Activated T-helper 17 cell treated with anti-CD3 and anti-CD28 coated beads, Interleukin-2, amount 50 U/mL, for 72 hours (primary cell): ENCODE measurements around the gene SOX4. TPM values are rescaled to one million over a fixed set of nuclear protein-coding genes. Genes with fewer than 3 reads are reported as not detected.

Experiments used
- ATAC-seq: fragments of 150-1000 bp; cut with Tn5 transposase; replicated peaks from 2 replicates; pipeline ENCODE4 v1.10.0; 2021; ENCODE audit warnings: mild to moderate bottlenecking, moderate library complexity
- H3K27ac Mint-ChIP-seq: one replicate; pipeline ENCODE4 v1.8.0; 2022; ENCODE audit warnings: mixed read lengths
- H3K27me3 Mint-ChIP-seq: one replicate; pipeline ENCODE4 v1.8.0; 2022; ENCODE audit warnings: mixed read lengths
- H3K36me3 Mint-ChIP-seq: one replicate; pipeline ENCODE4 v1.8.0; 2022; ENCODE audit warnings: low read depth, mild to moderate bottlenecking, mixed read lengths
- H3K4me1 Mint-ChIP-seq: one replicate; pipeline ENCODE4 v1.8.0; 2022; ENCODE audit warnings: mixed read lengths
- H3K4me3 Mint-ChIP-seq: one replicate; pipeline ENCODE4 v1.8.0; 2022; ENCODE audit warnings: mild to moderate bottlenecking, mixed read lengths
- H3K9me3 Mint-ChIP-seq: one replicate; pipeline ENCODE4 v1.8.0; 2022; ENCODE audit warnings: mixed read lengths
- total RNA-seq, 2 donors: library from RNA; stranded (reverse); gene quantifications; one replicate each; pipeline ENCODE4 v1.2.3, GENCODE V29; 2022

The SOX4 gene
- total RNA-seq, 2 donors from 2014 or later = 0.71 to 1.5 TPM

DNA sequence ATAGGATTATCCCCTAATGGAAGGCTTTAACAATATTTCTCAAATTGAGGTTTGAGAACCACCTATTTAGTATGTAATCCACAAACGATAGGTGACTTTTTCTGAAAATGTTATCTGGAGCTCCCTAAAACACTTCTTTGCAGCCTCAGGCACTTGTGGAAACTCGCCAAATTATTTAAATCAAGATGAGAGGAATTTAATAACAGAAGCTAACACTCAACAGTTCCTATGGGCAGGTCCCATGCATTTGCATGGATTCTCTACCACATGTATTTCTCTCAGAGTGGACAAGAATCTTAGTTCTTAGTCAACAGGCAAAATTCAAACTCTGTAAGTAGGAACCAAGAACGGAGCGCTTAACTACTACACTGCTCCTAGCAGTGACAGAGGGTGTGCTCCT, 20.7 kb downstream of the SOX4 start:
- Mint-ChIP-seq H3K4me1 (no peaks in the 10 kb centered on the region), H3K36me3 (no peaks in the 10 kb centered on the region), H3K27me3 (peaks cover 4% of the 10 kb centered on the region), H3K9me3 (no peaks in the 10 kb centered on the region), H3K27ac (no peak overlapping the region), H3K4me3 (no peak overlapping the region)
- ATAC-seq = no peak

DNA sequence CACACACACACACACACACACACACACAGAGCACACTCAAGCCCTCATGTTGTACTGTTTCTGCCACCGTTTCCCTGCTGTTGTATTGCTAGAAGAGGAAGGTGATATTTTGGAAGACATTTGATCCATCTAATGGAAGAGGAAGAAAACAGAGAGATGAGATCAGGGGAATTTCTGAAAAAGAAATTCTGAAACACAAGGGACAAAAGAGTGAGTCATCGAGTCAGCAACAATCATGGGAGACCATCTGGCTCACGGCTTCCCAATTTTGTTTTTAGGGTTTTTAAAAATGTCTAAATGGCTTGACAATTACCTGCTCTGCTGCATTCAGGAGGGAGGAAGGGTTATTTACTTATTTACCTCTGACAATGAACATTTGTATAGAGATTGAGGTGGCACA, 22.0 kb downstream of the SOX4 start:
- H3K27ac Mint-ChIP-seq = no peak overlapping the region
- H3K4me1 Mint-ChIP-seq = no peaks in the 10 kb centered on the region
- H3K36me3 Mint-ChIP-seq = no peaks in the 10 kb centered on the region
- no peak for ATAC-seq
- peaks cover 4% of the 10 kb centered on the region for H3K27me3 Mint-ChIP-seq
- no peaks in the 10 kb centered on the region for H3K9me3 Mint-ChIP-seq
- no peak overlapping the region for H3K4me3 Mint-ChIP-seq

DNA sequence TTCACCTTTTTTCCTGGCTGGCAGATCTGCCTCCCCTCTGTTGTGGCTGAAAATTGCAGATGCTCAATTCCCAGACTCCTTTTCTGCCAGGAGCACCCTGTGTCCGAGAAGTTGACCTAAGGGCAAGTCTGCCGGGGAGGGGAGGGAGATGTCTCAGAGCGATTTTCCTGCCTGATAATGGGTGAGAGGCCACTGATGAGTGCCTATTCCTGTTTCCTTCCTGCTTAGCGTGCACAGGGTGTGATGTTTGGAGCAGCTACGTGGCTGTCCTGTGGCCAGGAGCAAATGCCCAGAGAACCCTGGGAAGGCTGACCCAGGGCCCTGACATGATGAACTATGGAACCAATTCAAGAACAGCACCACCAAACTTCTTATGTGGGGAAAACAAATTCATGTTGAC, 22.5 kb downstream of the SOX4 start:
- Mint-ChIP-seq H3K36me3 (no peaks in the 10 kb centered on the region), H3K4me3 (no peak overlapping the region), H3K9me3 (no peaks in the 10 kb centered on the region), H3K27ac (no peak overlapping the region), H3K27me3 (peaks cover 4% of the 10 kb centered on the region), H3K4me1 (no peaks in the 10 kb centered on the region)
- no peak for ATAC-seq

DNA sequence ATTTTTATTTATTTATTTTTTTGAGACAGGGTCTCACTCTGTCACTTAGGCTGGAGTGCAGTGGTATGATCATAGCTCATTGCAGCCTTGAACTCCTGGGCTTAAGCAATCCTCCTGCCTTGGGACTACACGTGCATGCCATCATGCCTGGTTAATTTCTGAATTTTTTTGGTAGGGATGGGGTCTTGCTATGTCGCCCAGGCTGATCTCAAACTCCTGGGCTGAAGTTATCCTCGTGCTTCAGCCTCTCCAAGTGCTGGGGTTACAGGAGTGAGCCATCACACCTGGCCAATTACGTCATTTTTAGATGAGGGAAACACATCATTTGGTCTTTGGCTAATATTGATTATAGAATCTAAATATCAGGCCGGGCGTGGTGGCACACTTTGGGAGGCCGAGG, 32.1 kb downstream of the SOX4 start:
- Mint-ChIP-seq H3K4me3 (no peak overlapping the region), H3K27me3 (peaks cover 5% of the 10 kb centered on the region), H3K27ac (no peak overlapping the region), H3K9me3 (no peaks in the 10 kb centered on the region), H3K4me1 (no peaks in the 10 kb centered on the region), H3K36me3 (no peaks in the 10 kb centered on the region)
- ATAC-seq = no peak

DNA sequence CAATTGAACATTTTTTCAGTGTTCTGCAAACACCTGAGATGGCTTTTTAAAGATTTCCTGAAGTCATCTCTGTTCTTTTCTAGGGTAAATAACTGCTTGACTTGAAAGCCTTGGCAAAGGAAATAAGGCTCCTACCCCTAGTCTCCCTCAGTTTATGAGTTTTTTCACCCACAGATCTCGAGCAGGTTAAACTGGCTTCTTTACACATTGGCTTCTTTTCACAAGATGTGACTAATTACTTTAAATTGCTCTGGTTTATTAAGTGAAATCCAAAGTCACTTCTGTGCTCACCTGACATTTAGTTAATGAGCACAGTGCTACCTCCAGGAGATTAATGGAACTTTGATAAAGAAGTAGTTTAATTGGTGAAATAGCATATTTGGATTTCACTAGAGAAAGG, 33.2 kb downstream of the SOX4 start:
- Mint-ChIP-seq H3K4me1 (no peaks in the 10 kb centered on the region), H3K9me3 (no peaks in the 10 kb centered on the region), H3K27ac (no peak overlapping the region), H3K4me3 (no peak overlapping the region), H3K36me3 (no peaks in the 10 kb centered on the region), H3K27me3 (peaks cover 3% of the 10 kb centered on the region)
- no peak for ATAC-seq

DNA sequence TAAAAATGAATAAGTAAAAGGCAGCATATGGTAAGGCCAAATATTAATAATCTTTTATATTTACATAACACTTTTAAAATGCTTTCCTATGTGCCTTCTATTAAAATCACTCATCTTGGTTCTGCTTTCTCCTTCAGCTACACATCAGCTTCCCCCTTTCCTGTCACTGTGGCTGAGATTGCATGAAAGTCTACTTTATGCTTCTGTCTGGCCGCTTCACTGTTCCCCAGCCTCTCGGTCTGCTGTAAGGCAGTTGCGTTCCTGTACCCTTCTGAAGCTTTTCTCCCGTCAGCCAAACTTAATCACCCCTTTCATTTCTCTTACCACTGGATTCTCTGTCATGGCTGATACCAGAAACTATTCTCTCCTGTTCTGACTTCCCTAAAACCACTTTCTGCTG, 34.6 kb downstream of the SOX4 start:
- Mint-ChIP-seq H3K4me3 (no peak overlapping the region), H3K9me3 (no peaks in the 10 kb centered on the region), H3K27ac (no peak overlapping the region), H3K36me3 (no peaks in the 10 kb centered on the region), H3K27me3 (peaks cover 3% of the 10 kb centered on the region), H3K4me1 (no peaks in the 10 kb centered on the region)
- ATAC-seq = no peak

DNA sequence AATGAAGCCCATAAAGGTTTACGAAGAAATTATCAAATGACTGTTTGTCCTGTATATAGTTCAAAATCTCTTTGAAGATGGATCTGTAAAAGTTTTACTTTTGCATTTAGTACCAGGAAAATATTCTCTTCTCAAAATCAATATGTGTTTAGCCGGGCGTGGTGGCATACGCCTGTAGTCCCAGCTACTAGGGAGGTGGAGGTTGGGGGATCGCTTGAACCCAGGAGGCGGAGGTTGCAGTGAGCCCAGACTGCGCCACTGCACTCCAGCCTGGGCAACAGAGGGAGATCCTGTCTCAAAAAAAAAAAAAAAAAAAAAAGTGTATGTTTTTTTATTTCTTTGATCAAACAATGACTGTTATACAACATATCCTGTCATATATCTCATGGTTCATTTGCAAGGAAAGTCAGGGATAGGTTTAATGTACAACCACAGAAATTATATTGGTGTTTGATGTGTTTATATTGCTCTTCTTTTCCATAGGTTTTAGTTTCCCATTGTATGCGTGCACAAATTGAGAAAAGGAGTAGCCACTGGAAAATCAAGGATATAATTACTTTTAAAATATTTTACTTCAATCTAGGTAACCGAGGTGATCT, 40.1 kb downstream of the SOX4 start:
- Mint-ChIP-seq H3K4me3 (no peak overlapping the region), H3K27me3 (peaks cover 3% of the 10 kb centered on the region), H3K27ac (no peak overlapping the region), H3K9me3 (no peaks in the 10 kb centered on the region), H3K36me3 (no peaks in the 10 kb centered on the region), H3K4me1 (no peaks in the 10 kb centered on the region)
- ATAC-seq = no peak

DNA sequence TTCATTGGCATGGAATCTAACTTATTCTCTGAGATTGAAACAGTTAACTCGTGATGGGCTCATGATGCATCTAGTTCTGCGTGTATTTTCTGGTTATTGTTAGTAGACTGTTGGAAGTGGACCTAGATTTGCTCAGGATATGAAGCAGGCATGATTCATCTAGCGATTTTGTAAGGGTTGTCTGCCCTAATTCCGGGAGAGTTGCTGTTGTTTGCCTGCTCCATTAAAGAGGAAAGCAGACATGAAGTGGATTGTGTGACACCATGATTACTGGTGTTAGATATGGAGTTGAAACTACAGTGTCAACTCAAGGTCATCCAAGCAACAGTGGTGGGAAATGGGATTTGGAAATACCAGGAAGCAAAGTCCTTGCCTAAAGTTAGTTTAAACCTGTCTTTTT, 41.0 kb downstream of the SOX4 start:
- no peak for ATAC-seq
- H3K27me3 Mint-ChIP-seq = peaks cover 3% of the 10 kb centered on the region
- no peaks in the 10 kb centered on the region for H3K4me1 Mint-ChIP-seq
- H3K36me3 Mint-ChIP-seq = no peaks in the 10 kb centered on the region
- H3K9me3 Mint-ChIP-seq = no peaks in the 10 kb centered on the region
- H3K4me3 Mint-ChIP-seq = no peak overlapping the region
- H3K27ac Mint-ChIP-seq = no peak overlapping the region

DNA sequence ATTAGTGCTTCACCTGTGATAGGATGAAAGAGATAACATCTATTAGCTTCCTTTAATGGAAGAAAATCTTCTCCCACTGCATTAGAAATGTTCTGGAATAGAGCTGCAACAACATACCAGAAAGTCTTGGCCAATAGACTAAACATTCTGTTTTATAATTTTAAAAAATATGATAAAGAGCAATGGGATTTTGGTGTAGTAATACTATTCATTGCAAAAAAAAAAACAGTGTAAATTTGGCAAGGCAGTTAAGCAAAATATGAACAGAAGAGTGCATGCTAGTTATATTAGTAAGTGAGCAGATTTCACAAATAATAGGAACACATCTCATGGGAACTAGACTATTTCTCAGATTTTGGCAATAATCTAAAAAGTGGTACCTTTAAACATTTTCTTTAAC, 43.3 kb downstream of the SOX4 start:
- Mint-ChIP-seq H3K4me1 (no peaks in the 10 kb centered on the region), H3K9me3 (no peaks in the 10 kb centered on the region), H3K4me3 (no peak overlapping the region), H3K27me3 (no peaks in the 10 kb centered on the region), H3K36me3 (no peaks in the 10 kb centered on the region), H3K27ac (no peak overlapping the region)
- ATAC-seq = no peak

DNA sequence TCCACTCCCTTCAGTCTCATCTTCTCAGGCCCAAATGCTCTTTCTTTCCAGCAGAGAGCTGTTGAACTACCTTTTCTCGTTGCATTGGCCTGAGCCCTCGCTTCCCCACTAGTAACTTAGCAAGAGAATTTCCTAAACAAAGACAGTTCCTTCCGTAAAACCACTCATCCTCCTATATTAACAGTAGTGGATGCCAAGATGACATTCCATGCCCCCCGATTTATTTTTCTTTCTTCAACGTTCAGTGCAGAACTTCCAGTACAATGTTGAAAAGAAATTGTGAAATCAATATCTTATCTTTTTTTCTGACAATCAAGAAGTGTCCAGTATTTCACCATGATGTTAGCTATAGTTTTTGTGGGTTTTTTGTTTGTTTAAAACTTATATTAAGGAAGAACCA, 45.8 kb downstream of the SOX4 start:
- H3K4me3 Mint-ChIP-seq = no peak overlapping the region
- H3K4me1 Mint-ChIP-seq = no peaks in the 10 kb centered on the region
- H3K9me3 Mint-ChIP-seq = no peaks in the 10 kb centered on the region
- no peak for ATAC-seq
- no peaks in the 10 kb centered on the region for H3K27me3 Mint-ChIP-seq
- H3K27ac Mint-ChIP-seq = no peak overlapping the region
- no peaks in the 10 kb centered on the region for H3K36me3 Mint-ChIP-seq
